K562 (cell line): ENCODE data around the gene MTTP. TPM values are rescaled to one million over a fixed set of nuclear protein-coding genes. Genes with fewer than 3 reads are reported as not detected.

ENCODE experiments used
- CEBPG ChIP-seq, 3 experiments: fragments of 200-800 bp in 1 of 3; sonication (Bioruptor generic) in 1 of 3; sonication (generic) in 1 of 3; formaldehyde crosslinking in 1 of 3; IDR thresholded peaks in 2 of 3; conservative IDR thresholded peaks in 1 of 3; 2 replicates each; pipeline versions ENCODE4 v1.6.1 to v1.8.0; 2016 to 2022; ENCODE audit warnings: missing compliant biosample characterization in 2 of 3, missing genetic modification characterization in 2 of 3, mild to moderate bottlenecking in 1 of 3, missing genetic modification reagents in 1 of 3
- CHCHD3 ChIP-seq: fragments of 250-450 bp; sonication (Bioruptor Pico); IDR thresholded peaks from 2 replicates; pipeline ENCODE4 v2.1.2; 2022; ENCODE audit warnings: mild to moderate bottlenecking
- CREM ChIP-seq: IDR thresholded peaks from 2 replicates; pipeline ENCODE4 v1.6.1; 2014; ENCODE audit warnings: antibody characterized with exemption, low read depth
- ELF2 ChIP-seq: fragments of 250-450 bp; sonication (Bioruptor Pico); IDR thresholded peaks from 2 replicates; pipeline ENCODE4 v1.5.0; 2021; ENCODE audit warnings: mild to moderate bottlenecking
- HNRNPH1 ChIP-seq: fragments of 200-400 bp; formaldehyde crosslinking; optimal IDR thresholded peaks from 2 replicates; pipeline ENCODE3; 2017; ENCODE audit warnings: low read depth, mild to moderate bottlenecking, low read length, moderate library complexity
- HSF4 ChIP-seq: fragments of 250-450 bp; sonication (Bioruptor Pico); IDR thresholded peaks from 2 replicates; pipeline ENCODE4 v2.1.2; 2022; ENCODE audit warnings: mild to moderate bottlenecking, moderate library complexity, borderline replicate concordance
- KDM1A ChIP-seq, 2 experiments: fragments of 450-650 bp; IDR thresholded peaks; 2 replicates each; pipeline ENCODE4 v1.6.1; 2016; ENCODE audit warnings: mild to moderate bottlenecking in 2 of 2
- MBD2 ChIP-seq: sonication (generic); IDR thresholded peaks from 2 replicates; pipeline ENCODE4 v1.6.1; 2016; ENCODE audit warnings: low read depth, borderline replicate concordance
- NFATC3 ChIP-seq: fragments of 450-650 bp; IDR thresholded peaks from 2 replicates; pipeline ENCODE4 v1.6.1; 2017; ENCODE audit warnings: mild to moderate bottlenecking
- SMAD3 ChIP-seq: fragments of 450-650 bp; formaldehyde crosslinking; conservative IDR thresholded peaks from 2 replicates; pipeline ENCODE4 v1.4.0; 2020; ENCODE audit warnings: mild to moderate bottlenecking
- SNRNP70 ChIP-seq: fragments of 200-400 bp; formaldehyde crosslinking; optimal IDR thresholded peaks from 2 replicates; pipeline ENCODE3; 2017; ENCODE audit warnings: low read depth, low read length
- ZBTB1 ChIP-seq: sonication (generic); formaldehyde crosslinking; IDR thresholded peaks from 2 replicates; pipeline ENCODE4 v1.8.1; 2023; ENCODE audit warnings: missing genetic modification reagents, low read depth, mild to moderate bottlenecking, borderline replicate concordance
- ZNF12 ChIP-seq: sonication (generic); formaldehyde crosslinking; IDR thresholded peaks from 2 replicates; pipeline ENCODE4 v1.4.0; 2020; ENCODE audit warnings: mild to moderate bottlenecking, missing genetic modification reagents
- ZNF589 ChIP-seq: fragments of 200-800 bp; sonication (Bioruptor generic); IDR thresholded peaks from 2 replicates; pipeline ENCODE4 v1.6.1; 2016; ENCODE audit warnings: low read depth, missing genetic modification characterization, missing compliant biosample characterization
- ZNF75A ChIP-seq: fragments of 450-650 bp; formaldehyde crosslinking; IDR thresholded peaks from 2 replicates; pipeline ENCODE4 v1.4.0; 2020; ENCODE audit warnings: mild to moderate bottlenecking
- polyA plus RNA-seq, 8 experiments: library from polyadenylated mRNA; depleted of rRNA in 4 of 8; stranded (reverse) in 5 of 8; unstranded in 3 of 8; fragments of >200 nt; fragmentation: Nextera tagmentation in 2 of 8; fragmentation: Illumina TruSeq in 1 of 8; extraction: Ambion mirVana in 2 of 8; extraction: Trizol in 1 of 8; gene quantifications; 2 replicates each; pipeline versions ENCODE4 v1.2.1 to v1.2.3, GENCODE V29; 2011 to 2014; ENCODE audit warnings: inconsistent platforms in 1 of 8, missing spikeins in 1 of 8
- total RNA-seq, 7 experiments: library from RNA; depleted of rRNA in 6 of 7; stranded (reverse); fragments of >200 nt in 6 of 7; fragmentation: Illumina TruSeq in 2 of 7; extraction: Trizol in 2 of 7; gene quantifications; 2 replicates each; pipeline versions ENCODE4 v1.2.1 to v1.2.3, GENCODE V29; 2011 to 2021; ENCODE audit warnings: low replicate concordance in 1 of 7
- TF ChIP-seq, protein P1 (sequence below): fragments of 250-450 bp; sonication (Bioruptor Pico); IDR thresholded peaks from 2 replicates; pipeline ENCODE4 v1.4.0; 2020; ENCODE audit warnings: mild to moderate bottlenecking
- TF ChIP-seq, protein P2 (sequence below): IDR thresholded peaks from 2 replicates; pipeline ENCODE4 v1.6.1; 2011; ENCODE audit not compliant: insufficient read length; ENCODE audit errors: extremely low read depth
- TF ChIP-seq, protein P3 (sequence below): fragments of 250-450 bp; sonication (Bioruptor Pico); IDR thresholded peaks from 2 replicates; pipeline ENCODE4 v1.4.0; 2020; ENCODE audit warnings: mild to moderate bottlenecking, moderate library complexity, borderline replicate concordance
- TF ChIP-seq, protein P4 (sequence below): fragments of 250-450 bp; sonication (Bioruptor Pico); IDR thresholded peaks from 2 replicates; pipeline ENCODE4 v1.8.0; 2022; ENCODE audit warnings: moderate library complexity, mild to moderate bottlenecking, inconsistent platforms

The MTTP gene
- total and polyA plus RNA-seq, 9 of the 15 experiments (the other 6 are each of a cell fraction or from before 2014, with no cell fraction given), result 0.01 to 0.29 (median 0.04) TPM; not detected in 2

DNA sequence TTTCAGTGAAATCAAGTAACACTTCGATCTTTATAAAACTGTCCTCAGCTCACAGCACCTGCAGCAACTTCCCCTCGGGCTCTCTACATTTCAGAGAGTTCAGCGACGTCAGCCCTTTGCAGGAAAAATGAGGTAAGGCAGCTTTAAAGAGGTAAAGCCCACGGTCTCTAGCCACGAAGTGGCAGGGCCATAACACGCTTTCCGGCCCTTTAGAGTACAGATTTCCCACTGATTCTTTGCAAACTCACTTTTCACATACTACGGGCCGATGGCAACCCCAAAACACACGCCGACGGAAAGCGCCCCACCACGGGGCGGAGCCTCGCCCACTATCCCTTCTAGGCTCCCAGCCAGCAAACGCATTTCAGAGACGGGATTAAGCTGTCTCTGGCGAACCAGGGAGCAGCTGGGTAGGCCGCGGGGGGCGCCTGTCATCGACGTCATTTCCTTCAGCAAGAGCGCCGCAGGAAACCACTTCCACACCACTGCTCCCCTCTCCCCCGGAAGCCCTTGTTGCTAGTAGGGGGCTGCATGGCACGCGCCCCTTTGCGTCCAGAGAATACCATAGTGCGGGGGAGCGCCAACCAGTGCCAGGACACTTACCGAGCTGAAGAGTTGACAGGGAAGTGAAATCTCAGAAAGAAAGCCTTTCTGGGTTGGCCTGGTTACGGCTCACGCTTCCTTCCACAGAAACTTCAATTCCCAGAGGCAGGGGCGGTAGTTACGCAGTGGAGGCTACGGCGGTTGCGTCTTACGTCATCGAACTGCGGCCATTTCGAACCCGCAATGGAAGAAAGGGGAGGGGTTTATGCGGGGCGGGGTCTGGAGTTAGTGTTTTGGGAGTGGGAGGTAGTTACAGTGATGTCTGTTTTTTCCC, 11.1 kb upstream of the MTTP start, which contains the start of gene TRMT10A (continued):
- TF ChIP-seq CEBPG (CRISPR knock-in tag; IDR thresholded peaks at IDR 0.05), result peak; percentile 60
- TF ChIP-seq CEBPG (tag; conservative IDR thresholded peaks at IDR 0.05 in 1 of 2, IDR thresholded peaks at IDR 0.05 in 1 of 2), result peak; percentile 75 to 90; a peak in 3 of 4 replicates
- no peak for TF ChIP-seq KDM1A (IDR thresholded peaks at IDR 0.05)
- no peak for TF ChIP-seq NFATC3
- TF ChIP-seq ELF2 (CRISPR knock-in tag), result peak; percentile 82; the same call in 1 of the 2 replicates
- TF ChIP-seq HSF4, result no peak
- no peak for TF ChIP-seq CHCHD3 (CRISPR knock-in tag)
- no peak for TF ChIP-seq ZNF12
- TF ChIP-seq, protein P1, sequence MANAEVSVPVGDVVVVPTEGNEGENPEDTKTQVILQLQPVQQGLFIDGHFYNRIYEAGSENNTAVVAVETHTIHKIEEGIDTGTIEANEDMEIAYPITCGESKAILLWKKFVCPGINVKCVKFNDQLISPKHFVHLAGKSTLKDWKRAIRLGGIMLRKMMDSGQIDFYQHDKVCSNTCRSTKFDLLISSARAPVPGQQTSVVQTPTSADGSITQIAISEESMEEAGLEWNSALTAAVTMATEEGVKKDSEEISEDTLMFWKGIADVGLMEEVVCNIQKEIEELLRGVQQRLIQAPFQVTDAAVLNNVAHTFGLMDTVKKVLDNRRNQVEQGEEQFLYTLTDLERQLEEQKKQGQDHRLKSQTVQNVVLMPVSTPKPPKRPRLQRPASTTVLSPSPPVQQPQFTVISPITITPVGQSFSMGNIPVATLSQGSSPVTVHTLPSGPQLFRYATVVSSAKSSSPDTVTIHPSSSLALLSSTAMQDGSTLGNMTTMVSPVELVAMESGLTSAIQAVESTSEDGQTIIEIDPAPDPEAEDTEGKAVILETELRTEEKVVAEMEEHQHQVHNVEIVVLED, result peak; percentile 99
- TF ChIP-seq SNRNP70, result no peak
- TF ChIP-seq MBD2, result peak; percentile 49
- TF ChIP-seq, protein P2, sequence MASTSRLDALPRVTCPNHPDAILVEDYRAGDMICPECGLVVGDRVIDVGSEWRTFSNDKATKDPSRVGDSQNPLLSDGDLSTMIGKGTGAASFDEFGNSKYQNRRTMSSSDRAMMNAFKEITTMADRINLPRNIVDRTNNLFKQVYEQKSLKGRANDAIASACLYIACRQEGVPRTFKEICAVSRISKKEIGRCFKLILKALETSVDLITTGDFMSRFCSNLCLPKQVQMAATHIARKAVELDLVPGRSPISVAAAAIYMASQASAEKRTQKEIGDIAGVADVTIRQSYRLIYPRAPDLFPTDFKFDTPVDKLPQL, result no peak
- TF ChIP-seq, protein P3, sequence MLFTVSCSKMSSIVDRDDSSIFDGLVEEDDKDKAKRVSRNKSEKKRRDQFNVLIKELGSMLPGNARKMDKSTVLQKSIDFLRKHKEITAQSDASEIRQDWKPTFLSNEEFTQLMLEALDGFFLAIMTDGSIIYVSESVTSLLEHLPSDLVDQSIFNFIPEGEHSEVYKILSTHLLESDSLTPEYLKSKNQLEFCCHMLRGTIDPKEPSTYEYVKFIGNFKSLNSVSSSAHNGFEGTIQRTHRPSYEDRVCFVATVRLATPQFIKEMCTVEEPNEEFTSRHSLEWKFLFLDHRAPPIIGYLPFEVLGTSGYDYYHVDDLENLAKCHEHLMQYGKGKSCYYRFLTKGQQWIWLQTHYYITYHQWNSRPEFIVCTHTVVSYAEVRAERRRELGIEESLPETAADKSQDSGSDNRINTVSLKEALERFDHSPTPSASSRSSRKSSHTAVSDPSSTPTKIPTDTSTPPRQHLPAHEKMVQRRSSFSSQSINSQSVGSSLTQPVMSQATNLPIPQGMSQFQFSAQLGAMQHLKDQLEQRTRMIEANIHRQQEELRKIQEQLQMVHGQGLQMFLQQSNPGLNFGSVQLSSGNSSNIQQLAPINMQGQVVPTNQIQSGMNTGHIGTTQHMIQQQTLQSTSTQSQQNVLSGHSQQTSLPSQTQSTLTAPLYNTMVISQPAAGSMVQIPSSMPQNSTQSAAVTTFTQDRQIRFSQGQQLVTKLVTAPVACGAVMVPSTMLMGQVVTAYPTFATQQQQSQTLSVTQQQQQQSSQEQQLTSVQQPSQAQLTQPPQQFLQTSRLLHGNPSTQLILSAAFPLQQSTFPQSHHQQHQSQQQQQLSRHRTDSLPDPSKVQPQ (CRISPR knock-in tag), result no peak
- TF ChIP-seq, protein P4, sequence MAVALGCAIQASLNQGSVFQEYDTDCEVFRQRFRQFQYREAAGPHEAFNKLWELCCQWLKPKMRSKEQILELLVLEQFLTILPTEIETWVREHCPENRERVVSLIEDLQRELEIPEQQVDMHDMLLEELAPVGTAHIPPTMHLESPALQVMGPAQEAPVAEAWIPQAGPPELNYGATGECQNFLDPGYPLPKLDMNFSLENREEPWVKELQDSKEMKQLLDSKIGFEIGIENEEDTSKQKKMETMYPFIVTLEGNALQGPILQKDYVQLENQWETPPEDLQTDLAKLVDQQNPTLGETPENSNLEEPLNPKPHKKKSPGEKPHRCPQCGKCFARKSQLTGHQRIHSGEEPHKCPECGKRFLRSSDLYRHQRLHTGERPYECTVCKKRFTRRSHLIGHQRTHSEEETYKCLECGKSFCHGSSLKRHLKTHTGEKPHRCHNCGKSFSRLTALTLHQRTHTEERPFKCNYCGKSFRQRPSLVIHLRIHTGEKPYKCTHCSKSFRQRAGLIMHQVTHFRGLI (CRISPR knock-in tag), result no peak
- no peak for TF ChIP-seq ZNF75A (CRISPR knock-in tag)
- peak; percentile 95 for TF ChIP-seq CREM
- no peak for TF ChIP-seq ZBTB1 (CRISPR knock-in tag)
- TF ChIP-seq SMAD3 (CRISPR knock-in tag), result no peak
- no peak; the same call in 1 of the 2 replicates for TF ChIP-seq ZNF589 (CRISPR knock-in tag)
- TF ChIP-seq HNRNPH1, result no peak
